Heart left ventricle (tissue), 16 donors: Measurements from ENCODE around the gene FCHSD2. TPM values are rescaled to one million over a fixed set of nuclear protein-coding genes. Genes with fewer than 3 reads are reported as not detected.
"Not testable (repeated sequence)": the region's sequence is repeated elsewhere in the genome, so short reads cannot be mapped to it uniquely, and the experiment has no call there.

ENCODE experiments used
- ATAC-seq, 4 donors: fragments of 200-7000 bp; cut with Tn5 transposase; one replicate each; pipeline ENCODE4 v1.9.1; 2020 to 2022; ENCODE audit warnings: moderate library complexity in 4 of 4, mild to moderate bottlenecking in 3 of 4, moderate number of reproducible peaks in 1 of 4
- DNase-seq, 5 donors: peaks; one replicate each; pipeline ENCODE4 v3.0.0-alpha.2; 2020
- H3K27ac ChIP-seq, 12 donors: fragments of 200-600 bp; sonication (generic) in 4 of 12; one replicate each; pipeline versions ENCODE4 v1.5.0 to v1.8.0; 2016 to 2022; ENCODE audit warnings: mild to moderate bottlenecking in 2 of 12
- H3K27me3 ChIP-seq, 9 donors: fragments of 200-600 bp; sonication (generic) in 2 of 9; one replicate each; pipeline versions ENCODE4 v1.5.1 to v1.8.0; 2016 to 2022; ENCODE audit warnings: mild to moderate bottlenecking in 3 of 9
- H3K36me3 ChIP-seq, 9 donors: fragments of 200-600 bp; sonication (generic) in 2 of 9; one replicate each; pipeline versions ENCODE4 v1.5.0 to v1.8.0; 2018 to 2022; ENCODE audit warnings: mild to moderate bottlenecking in 2 of 9
- H3K4me1 ChIP-seq, 12 donors: fragments of 200-600 bp; sonication (generic) in 4 of 12; one replicate each; pipeline versions ENCODE4 v1.5.0 to v1.8.0; 2016 to 2022; ENCODE audit warnings: mild to moderate bottlenecking in 3 of 12
- H3K4me3 ChIP-seq, 12 donors: fragments of 200-600 bp; sonication (generic) in 4 of 12; one replicate each; pipeline versions ENCODE4 v1.5.0 to v1.8.0; 2017 to 2022; ENCODE audit warnings: mild to moderate bottlenecking in 9 of 12, moderate library complexity in 4 of 12
- H3K9me3 ChIP-seq, 12 donors: fragments of 200-600 bp; sonication (generic) in 4 of 12; one replicate each; pipeline versions ENCODE4 v1.5.0 to v1.8.0; 2016 to 2022; ENCODE audit warnings: mild to moderate bottlenecking in 1 of 12
- CTCF ChIP-seq, 12 donors: fragments of 200-600 bp; sonication (generic) in 4 of 12; IDR thresholded peaks; one replicate each; pipeline versions ENCODE4 v1.5.0 to v1.8.0; 2018 to 2022; ENCODE audit warnings: antibody characterized with exemption in 12 of 12, mild to moderate bottlenecking in 5 of 12
- POLR2A ChIP-seq, 2 donors: fragments of 450-650 bp; IDR thresholded peaks; one replicate each; pipeline ENCODE4 v1.6.1; 2017; ENCODE audit warnings: antibody characterized with exemption in 2 of 2, mild to moderate bottlenecking in 2 of 2, moderate library complexity in 2 of 2
- WGBS, 4 donors: extraction: QIAGEN DNeasy Blood & Tissue Kit in 2 of 4; methylation state at CpG; one replicate each; pipeline versions ENCODE4 v1.1.5 to v1.1.7; 2013 to 2018; 5-methylcytosine and 5-hydroxymethylcytosine counted together
- intact Hi-C, 10 donors: fragments of 100-400 bp; cut with DNase I; formaldehyde crosslinking; loops; one replicate each; pipeline versions ENCODE4 v1.11.1 to v1.14.2; 2022
- polyA plus RNA-seq, 2 donors: library from polyadenylated mRNA; stranded (reverse); fragments of 200-250 nt; gene quantifications; one replicate each; pipeline ENCODE4 v1.2.3, GENCODE V29; 2013
- total RNA-seq, 9 donors: library from RNA; depleted of rRNA in 2 of 9; stranded (reverse); fragments of >200 nt in 2 of 9; fragmentation: NEBNext Ultra II Directional in 3 of 9; extraction: Animal tissue kit (Norgen Biotek cat#: 25700) in 3 of 9; gene quantifications; one replicate each; pipeline versions ENCODE4 v1.1.0 to v1.2.4, GENCODE V29; 2016 to 2023
- donor health status: ischemic (EF 13 %, LVEDD 7.1; RV severe dilation, severe dysfunction).
- donor health status: healthy with polysubstance abuse.
- donor health status: DM: no; HTN: yes; CAD: no.
- donor health status: DM: no; HTN: no; CAD: no.
- donor health status: ischemic (EF 25% LVEDD 6.9; RV normal size, moderate dysfunction).
- donor health status: ischemic (EF 25% LVEDD 5.7; RV mildly dilated, moderate dysfunction).
- donor health status: healthy.
- donor health status: DM: yes; HTN: yes; CAD: no.
- donor health status: ischemic (EF 35%, LVEDD 5.7; RV mildly dilated, moderate dysfunction).
- donor health status: nonischemic (EF 11% LVEDD 7.7; RV severe dilation, severe dysfunction).
- donor health status: DM: yes; HTN: yes; CAD: no.
- donor health status: PGD.
- donor health status: ischemic (EF 29% LVEDD 5.4; RV normal size, mild dysfunction).
- donor health status: nonischemic (EF 23%, LVEDD 6.1; RV moderate dilation, normal function).

FCHSD2 gene
- total and polyA plus RNA-seq, 11 donors, result 9.9 to 61.1 (median 39.0) TPM

DNA sequence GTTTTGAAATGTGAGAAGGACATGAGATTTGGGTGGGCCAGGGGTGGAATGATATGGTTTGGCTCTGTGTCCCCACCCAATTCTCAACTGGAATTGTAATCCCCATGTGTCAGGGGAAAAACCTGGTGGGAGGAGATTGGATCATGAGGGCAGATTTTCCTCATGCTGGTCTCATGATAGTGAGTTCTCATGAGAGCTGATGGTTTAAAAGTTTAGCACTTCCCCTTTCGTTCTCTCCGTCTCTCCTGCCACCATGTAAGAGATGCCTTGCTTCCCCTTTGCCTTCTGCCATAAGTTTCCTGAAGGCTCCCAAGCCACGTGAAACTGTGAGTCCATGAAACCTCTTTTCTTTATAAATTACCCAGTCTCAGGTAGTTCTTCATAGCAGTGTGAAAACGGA lies 113.5 kb downstream of the FCHSD2 start:
- Histone ChIP-seq H3K4me3 (no peak overlapping the region), H3K36me3 (peaks cover 0 to 6% (median 0%) of the 10 kb centered on the region in 9 donors), H3K27ac (peak overlapping the region in 1 of 12 donors; percentile 74), H3K9me3 (peaks cover 0 to 40% (median 22%) of the 10 kb centered on the region in 12 donors), H3K4me1 (peaks cover 0 to 32% (median 2%) of the 10 kb centered on the region in 12 donors), H3K27me3 (no peaks in the 10 kb centered on the region)
- intact Hi-C loops, result no loop called here
- DNase-seq (no peak), ATAC-seq (peak; percentile 38 to 64 (median 46))
- no peak for TF ChIP-seq POLR2A (IDR thresholded peaks at IDR 0.05)
- TF ChIP-seq CTCF (IDR thresholded peaks at IDR 0.05), result no peak
- WGBS, 4 donors, result 79 to 97% (median 91%) methylated on average over 4 of the region's 4 CpGs

DNA sequence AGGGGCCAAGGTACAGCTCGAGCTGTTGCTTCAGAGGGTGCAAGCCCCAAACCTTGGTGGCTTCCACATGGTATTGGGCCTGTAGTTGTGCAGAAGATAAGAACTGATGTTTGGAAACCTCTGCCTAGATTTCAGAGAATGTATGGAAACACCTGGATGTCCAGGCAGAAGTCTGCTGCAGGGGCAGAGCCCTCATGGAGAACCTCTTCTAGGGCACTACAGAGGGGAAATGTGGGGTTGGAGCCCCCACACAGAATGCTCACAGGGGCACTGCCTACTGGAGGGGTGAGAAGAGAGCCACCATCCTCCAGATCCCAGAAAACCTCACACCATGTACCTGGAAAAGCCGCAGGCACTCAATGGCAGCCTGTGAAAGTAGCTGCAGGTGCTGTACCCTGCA lies 114.3 kb downstream of the FCHSD2 start:
- DNase-seq, ATAC-seq: not testable (repeated sequence)

DNA sequence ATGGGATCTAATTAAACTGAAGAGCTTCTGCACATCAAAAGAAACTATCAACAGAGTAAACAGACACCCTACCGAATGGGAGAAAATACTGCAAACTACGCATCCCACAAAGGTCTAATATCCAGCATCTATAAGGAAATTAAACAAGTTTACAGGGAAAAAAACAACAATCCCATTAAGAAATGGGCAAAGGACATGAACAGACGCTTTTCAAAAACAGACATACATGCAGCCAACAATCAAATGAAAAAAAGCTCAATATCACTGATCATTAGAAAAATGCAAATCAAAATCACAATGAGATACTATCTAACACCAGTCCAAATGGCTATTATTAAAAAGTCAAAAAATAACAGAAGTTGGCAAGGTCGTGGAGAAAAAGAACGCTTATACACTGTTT lies 117.5 kb downstream of the FCHSD2 start:
- Histone ChIP-seq H3K4me3 (no peak overlapping the region), H3K27me3 (no peaks in the 10 kb centered on the region), H3K4me1 (peaks cover 0 to 29% (median under 1%) of the 10 kb centered on the region in 12 donors), H3K27ac (no peak overlapping the region), H3K36me3 (peaks cover 0 to 6% (median 0%) of the 10 kb centered on the region in 9 donors), H3K9me3 (peaks cover 0 to 56% (median 22%) of the 10 kb centered on the region in 12 donors)
- ATAC-seq (no peak), DNase-seq (no peak)
- TF ChIP-seq POLR2A (IDR thresholded peaks at IDR 0.05), result no peak
- no peak for TF ChIP-seq CTCF (IDR thresholded peaks at IDR 0.05)
- WGBS, 4 donors, result 96 to 98% (median 97%) methylated on average over 5 of the region's 5 CpGs
- intact Hi-C loops, result no loop called here

More for the DNA sequence above, 114.3 kb downstream of the FCHSD2 start:
- H3K4me3 ChIP-seq, intact Hi-C loops, H3K36me3 ChIP-seq, H3K27me3 ChIP-seq: not testable (repeated sequence)
- Histone ChIP-seq H3K4me1 (peaks cover 0 to 32% (median 2%) of the 10 kb centered on the region in 12 donors), H3K27ac (peak overlapping the region in 1 of 12 donors; percentile 74), H3K9me3 (peaks cover 0 to 47% (median 22%) of the 10 kb centered on the region in 12 donors)
- WGBS, 4 donors, result 94 to 100% (median 97%) methylated on average over 2 of the region's 2 CpGs

GRCh38 chr11:73019996-73020395 lies 122.1 kb downstream of the FCHSD2 start:
- H3K9me3 ChIP-seq, result peaks cover 0 to 30% (median 11%) of the 10 kb centered on the region in 12 donors
- intact Hi-C loops, result no loop called here
- no peak overlapping the region for H3K4me3 ChIP-seq
- H3K36me3 ChIP-seq, result peaks cover 0 to 7% (median 0%) of the 10 kb centered on the region in 9 donors
- peaks cover 0 to 10% (median 0%) of the 10 kb centered on the region in 12 donors for H3K4me1 ChIP-seq
- ATAC-seq (no peak), DNase-seq (no peak)
- no peaks in the 10 kb centered on the region for H3K27me3 ChIP-seq
- WGBS, 4 donors, result 90 to 95% (median 93%) methylated on average over 1 of the region's 1 CpG
- no peak overlapping the region for H3K27ac ChIP-seq
- no peak for TF ChIP-seq CTCF (IDR thresholded peaks at IDR 0.05)
- no peak for TF ChIP-seq POLR2A (IDR thresholded peaks at IDR 0.05)

DNA sequence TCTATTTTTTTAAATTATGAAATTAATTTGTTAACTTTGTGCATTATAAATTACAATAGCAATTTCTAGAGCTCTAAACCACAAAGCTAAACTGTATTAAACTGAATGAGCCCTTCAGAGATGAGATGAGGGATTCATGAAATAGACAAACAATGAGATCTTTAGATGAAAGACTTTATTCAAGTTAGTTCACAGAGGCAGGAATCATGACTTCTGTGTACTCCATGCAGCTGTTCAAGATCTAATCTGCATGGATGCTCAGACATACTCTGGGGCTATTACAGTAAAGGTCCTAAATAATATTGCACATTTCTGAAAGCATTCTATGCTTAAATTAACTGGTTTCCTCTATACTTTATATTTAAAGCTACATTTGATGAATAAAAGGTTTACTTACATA lies 122.7 kb downstream of the FCHSD2 start:
- Histone ChIP-seq H3K9me3 (peaks cover 0 to 25% (median 7%) of the 10 kb centered on the region in 12 donors), H3K27ac (no peak overlapping the region), H3K4me1 (peaks cover 0 to 10% (median 0%) of the 10 kb centered on the region in 12 donors), H3K36me3 (peaks cover 0 to 6% (median 0%) of the 10 kb centered on the region in 9 donors), H3K4me3 (no peak overlapping the region), H3K27me3 (no peaks in the 10 kb centered on the region)
- DNase-seq (no peak), ATAC-seq (no peak)
- TF ChIP-seq CTCF (IDR thresholded peaks at IDR 0.05) (no peak), POLR2A (IDR thresholded peaks at IDR 0.05) (no peak)
- intact Hi-C loops, result no loop called here
